ES-I3 (cell line): ENCODE measurements around the gene CD84.

Experiments used
- H3K36me3 ChIP-seq: 2 replicates; pipeline ENCODE4 v1.6.1; 2013; ENCODE audit warnings: mild to moderate bottlenecking, low read length, control low read depth, moderate library complexity; ENCODE audit not compliant: insufficient read depth
- H3K4me1 ChIP-seq: 2 replicates; pipeline ENCODE4 v1.6.1; 2013; ENCODE audit warnings: mild to moderate bottlenecking, control low read depth, low read length; ENCODE audit not compliant: insufficient read depth
- H3K9ac ChIP-seq: 2 replicates; pipeline ENCODE4 v1.6.1; 2013; ENCODE audit warnings: low read depth, mild to moderate bottlenecking, low read length, moderate library complexity
- H3K9me3 ChIP-seq: 2 replicates; pipeline ENCODE4 v1.6.1; 2013; ENCODE audit warnings: mild to moderate bottlenecking, low read length, moderate library complexity; ENCODE audit not compliant: control insufficient read depth, insufficient read depth

The CD84 gene

DNA sequence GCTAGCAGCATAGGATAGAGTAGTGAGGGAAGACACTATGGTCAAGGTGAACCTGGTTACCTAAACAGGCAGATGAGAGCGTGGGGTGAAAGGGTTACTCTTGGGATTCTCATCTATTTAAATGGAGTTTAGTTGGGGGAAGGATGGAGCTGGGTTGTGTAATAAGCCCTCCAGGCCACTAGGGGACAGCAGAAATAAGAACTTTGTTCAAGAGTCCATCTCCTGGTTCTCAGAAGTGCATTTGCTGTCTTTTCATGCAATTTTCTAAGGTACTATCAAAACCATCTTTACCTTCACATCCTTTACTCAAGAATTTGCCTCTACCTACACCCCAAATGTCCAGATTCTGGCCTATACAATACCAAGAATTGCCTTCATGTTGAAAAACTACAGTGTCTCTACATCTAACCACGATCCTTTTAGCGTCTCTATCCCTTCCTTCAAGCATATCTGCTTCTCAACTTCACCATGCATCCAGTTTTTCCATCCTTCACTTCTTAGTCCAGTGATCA, 39.5 kb upstream of the CD84 start:
- H3K4me1 ChIP-seq: no peaks in the 10 kb centered on the region
- no peaks in the 10 kb centered on the region for H3K9me3 ChIP-seq
- H3K9ac ChIP-seq: no peak overlapping the region
- H3K36me3 ChIP-seq: no peaks in the 10 kb centered on the region

DNA sequence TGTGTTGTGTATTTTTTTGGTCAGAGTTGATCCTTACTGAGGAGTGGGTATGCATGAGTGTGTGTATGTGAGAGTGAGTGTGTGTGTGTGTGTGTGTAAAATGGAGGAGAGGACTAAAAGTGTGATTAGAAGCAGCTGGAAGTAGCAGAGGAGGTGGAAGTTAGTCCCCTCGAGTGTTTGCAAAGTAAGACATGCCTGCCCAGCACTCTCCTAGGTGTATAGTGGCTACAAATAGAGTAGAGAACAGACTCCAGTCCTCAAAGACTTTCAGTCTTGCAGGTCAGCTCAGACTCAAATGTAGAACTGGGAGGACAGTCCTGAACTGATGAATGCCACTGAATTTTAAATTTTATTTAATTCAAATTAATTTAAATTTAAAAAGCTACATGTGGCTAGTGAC, 39.0 kb upstream of the CD84 start:
- Histone ChIP-seq H3K9ac (no peak overlapping the region), H3K9me3 (no peaks in the 10 kb centered on the region), H3K36me3 (no peaks in the 10 kb centered on the region), H3K4me1 (no peaks in the 10 kb centered on the region)

DNA sequence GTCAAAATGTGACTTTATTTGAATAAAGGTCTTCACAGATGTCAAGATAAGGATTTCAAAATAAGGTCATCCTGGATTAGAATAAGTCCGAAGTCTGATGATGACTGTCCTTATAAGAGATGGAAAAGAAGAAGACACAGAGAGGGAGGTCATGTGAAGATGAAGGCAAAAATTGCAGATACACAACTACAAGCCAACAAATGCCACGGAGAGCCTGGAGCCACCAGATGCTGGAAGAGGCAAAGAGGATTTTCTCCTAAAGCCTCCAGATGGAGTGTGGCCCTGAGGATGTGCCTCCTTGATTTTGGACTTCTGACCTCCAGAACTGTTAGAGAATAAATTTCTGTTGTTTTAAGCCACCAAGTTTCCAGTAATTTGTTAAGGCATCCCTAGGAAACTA, 36.4 kb upstream of the CD84 start:
- no peaks in the 10 kb centered on the region for H3K9me3 ChIP-seq
- no peaks in the 10 kb centered on the region for H3K4me1 ChIP-seq
- no peak overlapping the region for H3K9ac ChIP-seq
- no peaks in the 10 kb centered on the region for H3K36me3 ChIP-seq

DNA sequence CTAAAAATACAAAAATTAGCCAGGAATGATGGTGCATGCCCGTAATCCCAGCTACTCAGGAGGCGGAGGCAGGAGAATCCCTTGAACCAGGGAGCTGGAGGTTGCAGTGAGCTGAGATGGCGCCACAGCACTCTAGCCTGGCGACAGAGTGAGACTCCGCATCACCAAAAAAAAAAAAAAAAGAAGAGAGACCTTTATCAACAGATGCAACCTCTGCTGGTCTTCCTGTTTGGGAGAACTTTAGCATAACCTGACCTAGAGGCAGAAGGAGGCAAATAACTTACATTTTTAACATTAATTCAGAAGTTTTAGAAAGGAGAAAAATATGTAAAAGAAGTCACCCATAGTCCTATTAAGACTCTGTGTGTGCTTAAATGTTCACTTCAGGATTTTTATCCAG, 35.1 kb upstream of the CD84 start:
- Histone ChIP-seq H3K36me3 (no peaks in the 10 kb centered on the region), H3K9me3 (no peaks in the 10 kb centered on the region), H3K9ac (no peak overlapping the region), H3K4me1 (no peaks in the 10 kb centered on the region)

DNA sequence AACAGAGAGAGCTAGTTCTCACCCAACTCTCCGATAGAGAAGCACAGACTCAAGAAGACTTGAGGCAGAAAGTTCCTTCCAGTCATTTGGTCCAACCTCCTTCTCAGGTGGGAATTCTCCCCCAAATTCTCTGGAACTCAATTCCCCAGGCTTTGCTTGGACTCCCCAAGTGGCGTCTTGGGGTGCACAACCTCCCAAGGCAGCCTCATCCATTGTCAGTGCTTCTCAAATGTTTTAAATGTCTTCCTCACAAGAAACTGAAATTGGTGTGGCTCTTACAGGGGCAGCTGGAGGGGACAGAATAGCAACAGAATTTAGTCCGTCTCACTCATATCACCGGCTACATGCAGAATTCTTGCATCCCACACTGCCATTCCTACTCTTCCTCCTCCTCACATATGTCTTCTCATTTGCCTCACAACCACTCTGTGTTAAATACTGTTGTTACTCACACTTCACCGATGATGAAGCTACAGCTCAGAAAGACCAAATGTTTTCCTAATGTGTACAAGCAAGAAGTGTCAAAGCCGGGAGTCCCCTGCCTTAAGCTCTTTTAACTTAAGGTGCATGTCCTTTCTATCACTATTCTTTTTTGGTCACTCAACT, 33.4 kb upstream of the CD84 start:
- no peaks in the 10 kb centered on the region for H3K9me3 ChIP-seq
- no peaks in the 10 kb centered on the region for H3K36me3 ChIP-seq
- H3K9ac ChIP-seq: no peak overlapping the region
- H3K4me1 ChIP-seq: no peaks in the 10 kb centered on the region

DNA sequence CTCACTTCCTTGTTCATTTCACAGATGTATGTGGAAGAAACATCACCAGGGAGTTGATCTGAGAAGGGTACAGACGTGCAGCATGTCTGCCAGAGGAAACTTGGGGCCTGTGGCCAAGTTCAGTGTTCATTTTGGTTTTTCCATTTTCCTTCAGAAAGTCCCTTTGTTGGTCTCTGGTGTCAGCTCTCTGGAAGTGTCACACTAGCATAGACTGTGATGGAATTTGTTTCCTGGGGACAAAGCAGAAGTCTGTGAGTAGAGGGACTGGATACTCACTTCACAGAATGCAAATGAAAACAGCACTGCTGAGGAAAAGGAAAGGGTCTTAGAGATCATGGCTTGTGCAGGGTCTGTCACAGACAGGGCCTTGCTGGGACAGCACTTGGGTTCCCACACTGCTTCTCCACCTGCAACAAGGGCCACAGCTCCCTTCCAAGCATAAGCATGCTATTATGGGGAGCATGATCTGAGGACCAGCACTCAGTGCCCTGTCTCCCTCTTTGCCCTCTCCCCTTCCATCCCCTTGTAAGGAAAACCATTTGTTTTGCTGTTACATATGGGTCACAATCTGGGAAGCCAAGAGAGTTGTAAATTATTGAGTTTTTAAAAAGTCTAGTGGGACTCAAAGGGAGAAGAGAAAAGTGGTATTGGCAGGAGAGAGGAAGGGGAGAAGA, 31.4 kb upstream of the CD84 start:
- Histone ChIP-seq H3K36me3 (no peaks in the 10 kb centered on the region), H3K4me1 (no peaks in the 10 kb centered on the region), H3K9me3 (no peaks in the 10 kb centered on the region), H3K9ac (no peak overlapping the region)

DNA sequence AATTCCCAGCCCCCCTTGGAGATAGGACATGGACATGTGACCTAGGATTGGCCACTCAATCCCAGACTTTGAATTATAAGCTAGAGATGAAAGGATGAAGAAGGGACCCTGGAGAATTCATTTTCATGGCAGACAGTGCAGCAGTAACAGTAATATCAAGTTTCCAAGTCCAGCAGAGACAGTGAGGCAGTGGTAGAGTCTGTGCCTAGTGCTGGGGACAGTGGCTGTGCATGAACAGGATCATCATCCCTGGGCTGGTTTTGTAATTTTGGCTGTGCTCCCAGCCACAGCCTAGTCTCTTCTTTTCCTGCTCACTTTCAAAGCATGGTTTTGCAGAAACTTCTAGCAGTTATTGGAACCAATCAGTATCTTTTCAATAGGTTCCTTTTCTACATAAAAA, 29.6 kb upstream of the CD84 start:
- H3K9ac ChIP-seq: no peak overlapping the region
- H3K4me1 ChIP-seq: no peaks in the 10 kb centered on the region
- H3K9me3 ChIP-seq: no peaks in the 10 kb centered on the region

DNA sequence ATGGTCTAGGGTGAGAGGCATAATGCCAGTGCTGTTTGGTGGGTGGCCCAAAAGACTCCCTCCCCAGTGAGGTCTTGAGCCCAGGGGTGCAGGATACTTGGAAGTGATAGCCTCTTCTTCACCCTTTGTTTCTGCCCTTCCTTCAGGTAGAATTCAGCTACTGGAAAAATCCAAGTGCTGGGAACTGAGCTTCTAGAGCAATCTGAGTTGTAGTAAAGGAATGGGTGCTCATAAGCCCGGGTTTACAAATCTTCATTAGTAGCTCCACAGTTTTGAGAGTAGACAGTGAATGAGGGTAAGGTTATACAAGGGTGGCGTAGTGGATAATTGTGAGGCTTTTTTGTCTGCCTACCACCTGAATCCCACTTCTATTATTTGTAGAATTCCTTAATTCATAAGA, 29.2 kb upstream of the CD84 start:
- no peak overlapping the region for H3K9ac ChIP-seq
- no peaks in the 10 kb centered on the region for H3K9me3 ChIP-seq
- no peaks in the 10 kb centered on the region for H3K36me3 ChIP-seq
- H3K4me1 ChIP-seq: no peaks in the 10 kb centered on the region

More for the DNA sequence above, 29.6 kb upstream of the CD84 start:
- H3K36me3 ChIP-seq: no peaks in the 10 kb centered on the region

DNA sequence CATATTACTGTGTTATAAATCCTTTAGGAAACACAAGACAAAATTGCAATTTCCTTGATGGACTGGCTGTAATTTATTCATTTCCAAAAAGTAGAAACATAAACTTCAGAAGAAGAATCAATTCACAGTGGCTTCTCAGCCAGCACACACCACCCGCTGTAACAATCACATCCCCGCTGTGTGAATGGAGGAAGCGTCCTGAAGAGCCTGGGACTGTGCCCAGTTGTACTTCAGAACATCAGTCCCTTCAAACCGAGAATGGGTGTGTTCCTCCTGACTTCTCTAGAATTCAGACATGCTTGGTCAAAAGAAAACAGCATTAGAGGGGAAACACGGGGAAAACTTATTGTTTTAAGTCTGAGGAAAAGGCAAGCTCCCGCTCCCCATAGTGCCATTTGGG, 28.8 kb upstream of the CD84 start:
- no peak overlapping the region for H3K9ac ChIP-seq
- H3K4me1 ChIP-seq: no peaks in the 10 kb centered on the region
- H3K36me3 ChIP-seq: no peaks in the 10 kb centered on the region

DNA sequence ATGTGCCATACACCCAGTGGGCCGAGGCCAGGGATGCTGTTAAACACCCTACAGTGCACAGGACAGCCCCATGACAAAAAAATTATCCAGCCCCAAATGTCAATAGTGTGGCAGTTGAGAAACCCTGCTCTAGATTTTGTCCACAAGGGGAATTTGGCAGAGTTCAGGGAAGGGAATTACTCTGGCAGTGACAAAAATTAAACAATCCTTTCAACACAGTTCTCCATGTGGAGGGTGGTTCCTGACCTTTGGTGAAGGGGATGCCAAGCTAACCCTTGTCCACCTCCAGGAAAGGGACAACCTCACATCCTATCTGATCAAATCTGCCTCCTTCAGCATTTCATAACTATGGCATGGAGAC, 28.4 kb upstream of the CD84 start:
- no peaks in the 10 kb centered on the region for H3K9me3 ChIP-seq
- no peaks in the 10 kb centered on the region for H3K36me3 ChIP-seq
- H3K9ac ChIP-seq: no peak overlapping the region
- no peaks in the 10 kb centered on the region for H3K4me1 ChIP-seq

More for the DNA sequence above, 28.8 kb upstream of the CD84 start:
- no peaks in the 10 kb centered on the region for H3K9me3 ChIP-seq

DNA sequence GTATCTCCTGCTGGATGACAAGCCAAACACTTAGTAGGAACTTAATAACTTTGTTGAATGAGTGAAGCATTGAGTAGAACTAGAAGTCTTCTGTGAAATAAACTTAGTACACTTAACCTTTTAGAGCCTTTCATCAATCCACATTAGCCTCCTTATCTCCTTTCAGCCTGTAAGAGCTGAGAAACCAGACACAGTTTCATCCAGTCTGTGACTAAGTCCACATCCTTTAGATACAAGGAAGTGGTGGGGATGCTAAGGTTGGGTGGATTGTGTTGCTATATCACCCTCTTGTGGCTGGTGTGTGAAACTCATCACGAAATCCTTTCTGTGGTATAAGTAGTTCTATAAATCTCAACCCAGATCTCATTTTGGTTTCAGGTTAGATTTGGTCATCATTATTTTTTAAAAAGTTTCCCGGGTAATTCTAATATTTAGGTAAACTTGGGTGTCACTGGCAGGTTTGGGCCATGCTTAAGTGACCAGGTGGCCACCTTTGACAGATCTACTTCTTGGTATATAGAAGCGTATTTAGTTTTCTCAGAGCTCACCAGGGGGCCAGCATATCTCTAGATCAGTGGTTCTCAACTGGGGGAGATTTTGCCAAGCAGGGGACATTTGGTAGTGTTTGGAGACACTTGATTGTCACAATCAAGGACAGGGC, 27.8 kb upstream of the CD84 start:
- Histone ChIP-seq H3K36me3 (no peaks in the 10 kb centered on the region), H3K9me3 (no peaks in the 10 kb centered on the region), H3K4me1 (no peaks in the 10 kb centered on the region), H3K9ac (no peak overlapping the region)

DNA sequence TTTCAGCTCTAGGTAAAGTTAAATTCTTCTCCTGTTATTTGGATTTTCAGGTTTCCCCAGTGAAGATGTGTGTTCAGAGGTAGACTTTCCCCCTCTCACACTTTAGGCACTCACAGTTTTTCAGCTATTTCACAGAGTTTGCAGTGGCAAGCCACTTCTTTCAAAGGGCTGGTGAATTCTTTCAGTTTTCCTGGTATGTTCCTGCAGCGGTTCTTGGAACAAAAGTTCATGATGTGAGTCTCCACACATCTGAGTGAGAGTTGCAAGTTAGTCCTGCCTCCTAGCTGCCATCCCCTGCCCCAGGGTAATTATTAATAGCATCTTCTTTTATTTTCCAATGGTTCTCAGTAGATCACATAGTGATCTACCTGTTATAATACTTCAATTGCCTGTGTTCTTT, 27.3 kb upstream of the CD84 start:
- Histone ChIP-seq H3K4me1 (no peaks in the 10 kb centered on the region), H3K9ac (no peak overlapping the region), H3K36me3 (no peaks in the 10 kb centered on the region), H3K9me3 (no peaks in the 10 kb centered on the region)

DNA sequence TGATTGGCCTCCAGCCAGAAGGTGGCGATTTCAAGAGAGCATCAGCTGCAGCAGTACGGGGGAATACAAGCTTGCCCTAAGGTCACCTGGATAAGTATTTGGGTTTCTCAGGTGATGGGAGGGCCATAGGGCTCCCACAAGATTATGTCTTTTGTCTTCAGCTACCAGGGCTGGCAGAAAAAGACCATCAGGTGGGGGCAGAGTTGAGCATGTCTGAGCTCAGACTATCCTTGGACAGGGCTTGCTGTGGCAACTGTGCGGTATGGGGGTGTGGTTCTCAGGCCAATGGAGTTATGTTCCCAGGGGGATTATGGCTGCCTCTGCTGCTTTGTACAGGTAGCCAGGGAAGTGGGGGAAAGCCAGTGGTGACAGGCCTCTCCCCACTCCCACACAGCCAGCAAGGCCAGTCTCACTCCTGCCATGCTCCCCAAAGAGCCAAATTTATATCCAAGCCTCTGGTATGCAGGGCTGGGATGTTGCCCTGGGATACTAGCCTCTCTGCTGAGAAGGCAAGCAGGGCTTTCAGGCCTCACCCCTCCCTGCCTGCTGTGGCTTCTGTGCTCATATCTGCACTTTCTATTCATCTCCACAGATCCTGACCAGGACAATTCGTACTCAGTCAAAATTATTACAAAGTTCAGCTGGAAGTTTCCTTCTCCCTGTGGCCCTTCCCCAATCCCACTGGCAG, 26.6 kb upstream of the CD84 start:
- H3K4me1 ChIP-seq: no peaks in the 10 kb centered on the region
- H3K36me3 ChIP-seq: no peaks in the 10 kb centered on the region
- H3K9me3 ChIP-seq: no peaks in the 10 kb centered on the region
- no peak overlapping the region for H3K9ac ChIP-seq

DNA sequence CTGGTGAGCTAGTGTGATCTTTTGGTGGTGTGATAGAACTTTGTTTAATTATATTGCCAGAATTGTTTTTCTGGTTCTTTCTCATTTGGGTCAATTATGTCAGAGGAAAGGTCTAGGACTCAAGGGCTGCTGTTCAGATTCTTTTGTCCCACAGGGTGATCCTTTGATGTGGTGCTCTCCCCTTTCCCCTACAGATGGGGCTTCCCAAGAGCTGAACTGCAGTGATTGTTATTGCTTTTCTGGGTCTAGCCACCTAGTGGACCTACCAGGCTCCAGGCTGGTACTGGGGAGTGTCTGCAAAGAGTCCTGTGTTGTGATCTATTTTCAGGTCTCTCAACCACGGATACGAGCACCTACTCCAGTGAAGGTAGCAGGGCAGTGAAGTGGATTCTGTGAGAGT, 25.9 kb upstream of the CD84 start:
- Histone ChIP-seq H3K9ac (no peak overlapping the region), H3K9me3 (no peaks in the 10 kb centered on the region), H3K36me3 (no peaks in the 10 kb centered on the region), H3K4me1 (no peaks in the 10 kb centered on the region)

DNA sequence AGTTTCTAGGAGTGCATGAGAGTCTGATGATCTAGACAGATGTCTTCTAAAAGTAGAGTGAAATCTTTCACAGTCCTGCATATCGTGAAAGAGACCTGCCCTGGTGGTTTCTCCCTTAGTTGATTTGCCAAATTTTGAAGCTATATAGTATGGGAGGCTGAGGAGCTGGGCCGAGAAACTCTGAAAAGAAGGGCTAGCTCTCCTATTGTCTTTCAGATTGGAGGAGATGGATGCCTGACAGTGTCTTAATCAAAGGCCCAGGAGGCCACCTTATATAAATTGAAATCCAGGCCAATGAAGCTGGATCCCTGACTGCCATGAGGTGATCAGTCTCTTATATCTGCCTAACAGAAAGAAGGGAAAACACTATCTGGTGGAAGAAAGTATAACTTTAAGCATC, 18.4 kb upstream of the CD84 start:
- Histone ChIP-seq H3K9me3 (no peaks in the 10 kb centered on the region; the same call in 1 of the 2 replicates), H3K36me3 (no peaks in the 10 kb centered on the region), H3K4me1 (no peaks in the 10 kb centered on the region), H3K9ac (no peak overlapping the region)
